Natural killer cell (primary cell): Measurements from ENCODE around the gene CLNK. TPM values are rescaled to one million over a fixed set of nuclear protein-coding genes. Genes with fewer than 3 reads are reported as not detected.

Source experiments
- ATAC-seq, 3 donors: fragments of 150-1000 bp in 2 of 3; fragments of 200-7000 bp in 1 of 3; cut with Tn5 transposase; 1 replicate in 1 of 3; 2 replicates in 2 of 3; pipeline ENCODE4 v1.10.0; 2021; ENCODE audit warnings: mild to moderate bottlenecking in 2 of 3, moderate library complexity in 2 of 3
- DNase-seq, 2 donors: peaks; one replicate each; pipeline versions ENCODE4 v3.0.0 to v3.0.0-alpha.2; 2013 to 2021; ENCODE audit warnings: mixed read lengths in 1 of 2
- H3K27ac ChIP-seq: one replicate; pipeline ENCODE4 v1.5.1; 2013; ENCODE audit warnings: mild to moderate bottlenecking, low read length
- H3K27me3 ChIP-seq: one replicate; pipeline ENCODE4 v1.6.1; 2013; ENCODE audit warnings: low read length; ENCODE audit not compliant: control insufficient read depth, insufficient read depth
- H3K36me3 ChIP-seq: one replicate; pipeline ENCODE4 v1.6.1; 2013; ENCODE audit warnings: low read length; ENCODE audit not compliant: control insufficient read depth, insufficient read depth
- H3K4me1 ChIP-seq: one replicate; pipeline ENCODE4 v1.6.1; 2013; ENCODE audit warnings: low read length; ENCODE audit not compliant: control insufficient read depth, insufficient read depth
- H3K4me3 ChIP-seq: one replicate; pipeline ENCODE4 v1.5.1; 2013; ENCODE audit warnings: low read length
- H3K9me3 ChIP-seq: one replicate; pipeline ENCODE4 v1.6.1; 2013; ENCODE audit warnings: low read length; ENCODE audit not compliant: control insufficient read depth, insufficient read depth
- H3K27ac Mint-ChIP-seq, 2 donors: one replicate each; pipeline ENCODE4 v1.8.0; 2022; ENCODE audit warnings: mild to moderate bottlenecking in 2 of 2, mixed read lengths in 2 of 2, moderate library complexity in 1 of 2
- H3K27me3 Mint-ChIP-seq, 2 donors: one replicate each; pipeline ENCODE4 v1.8.0; 2022; ENCODE audit warnings: low read depth in 2 of 2, mixed read lengths in 2 of 2
- H3K36me3 Mint-ChIP-seq: one replicate; pipeline ENCODE4 v1.8.0; 2022; ENCODE audit warnings: mixed read lengths
- H3K4me1 Mint-ChIP-seq, 2 donors: one replicate each; pipeline ENCODE4 v1.8.0; 2022; ENCODE audit warnings: mixed read lengths in 2 of 2
- H3K4me3 Mint-ChIP-seq: one replicate; pipeline ENCODE4 v1.8.0; 2022; ENCODE audit warnings: mild to moderate bottlenecking, moderate library complexity, mixed read lengths
- H3K9me3 Mint-ChIP-seq, 2 donors: one replicate each; pipeline ENCODE4 v1.8.0; 2022; ENCODE audit warnings: mixed read lengths in 2 of 2
- whole genome bisulfite sequencing: methylation state at CpG from one replicate; pipeline ENCODE4 v1.1.7; 2013; ENCODE audit warnings: missing lambda C conversion rate; ENCODE audit not compliant: insufficient coverage; 5-methylcytosine and 5-hydroxymethylcytosine counted together
- intact Hi-C: fragments of 100-400 bp; cut with micrococcal nuclease; formaldehyde crosslinking; loops from one replicate; pipeline ENCODE4 v1.14.2; 2022
- total RNA-seq, 4 donors: library from RNA; stranded (reverse); fragments of 120-200 nt in 1 of 4; gene quantifications; one replicate each; pipeline versions ENCODE4 v1.2.3 to v1.2.4, GENCODE V29; 2013 to 2022
- TF ChIP-seq, protein P1 (sequence below): fragments of 200-600 bp; IDR thresholded peaks from one replicate; pipeline ENCODE4 v1.8.0; 2022; ENCODE audit warnings: antibody characterized with exemption

The CLNK gene
- total RNA-seq, 3 donors from 2014 or later (not counting 1 experiment from before 2014, with no cell fraction given) = 1.00 to 1.1 (median 1.0) TPM

GRCh38 chr4:10478621-10479020 is 205.9 kb downstream of the CLNK start:
- Mint-ChIP-seq H3K4me3 (no peak overlapping the region), H3K27ac (no peak overlapping the region), H3K36me3 (no peaks in the 10 kb centered on the region), H3K4me1 (no peaks in the 10 kb centered on the region), H3K27me3 (peaks cover 2 to 27% of the 10 kb centered on the region in 2 donors), H3K9me3 (no peaks in the 10 kb centered on the region)
- H3K4me1 ChIP-seq = no peaks in the 10 kb centered on the region
- H3K9me3 ChIP-seq = no peaks in the 10 kb centered on the region
- no peak overlapping the region for H3K4me3 ChIP-seq
- no peaks in the 10 kb centered on the region for H3K36me3 ChIP-seq
- intact Hi-C loops = no loop called here
- no peak for DNase-seq
- H3K27me3 ChIP-seq = peaks cover 2% of the 10 kb centered on the region
- ATAC-seq = no peak
- TF ChIP-seq, protein P1, sequence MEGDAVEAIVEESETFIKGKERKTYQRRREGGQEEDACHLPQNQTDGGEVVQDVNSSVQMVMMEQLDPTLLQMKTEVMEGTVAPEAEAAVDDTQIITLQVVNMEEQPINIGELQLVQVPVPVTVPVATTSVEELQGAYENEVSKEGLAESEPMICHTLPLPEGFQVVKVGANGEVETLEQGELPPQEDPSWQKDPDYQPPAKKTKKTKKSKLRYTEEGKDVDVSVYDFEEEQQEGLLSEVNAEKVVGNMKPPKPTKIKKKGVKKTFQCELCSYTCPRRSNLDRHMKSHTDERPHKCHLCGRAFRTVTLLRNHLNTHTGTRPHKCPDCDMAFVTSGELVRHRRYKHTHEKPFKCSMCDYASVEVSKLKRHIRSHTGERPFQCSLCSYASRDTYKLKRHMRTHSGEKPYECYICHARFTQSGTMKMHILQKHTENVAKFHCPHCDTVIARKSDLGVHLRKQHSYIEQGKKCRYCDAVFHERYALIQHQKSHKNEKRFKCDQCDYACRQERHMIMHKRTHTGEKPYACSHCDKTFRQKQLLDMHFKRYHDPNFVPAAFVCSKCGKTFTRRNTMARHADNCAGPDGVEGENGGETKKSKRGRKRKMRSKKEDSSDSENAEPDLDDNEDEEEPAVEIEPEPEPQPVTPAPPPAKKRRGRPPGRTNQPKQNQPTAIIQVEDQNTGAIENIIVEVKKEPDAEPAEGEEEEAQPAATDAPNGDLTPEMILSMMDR = no peak
- no peak overlapping the region for H3K27ac ChIP-seq

- no peak overlapping the region for H3K4me3 ChIP-seq
- Mint-ChIP-seq H3K9me3 (no peaks in the 10 kb centered on the region), H3K4me1 (no peaks in the 10 kb centered on the region), H3K27me3 (peaks cover 8 to 23% of the 10 kb centered on the region in 2 donors), H3K4me3 (no peak overlapping the region), H3K36me3 (no peaks in the 10 kb centered on the region), H3K27ac (no peak overlapping the region)
- no peaks in the 10 kb centered on the region for H3K36me3 ChIP-seq
- intact Hi-C loops = no loop called here
- WGBS = 80% methylated on average over 5 of the region's 5 CpGs
- H3K27me3 ChIP-seq = no peaks in the 10 kb centered on the region
- H3K9me3 ChIP-seq = no peaks in the 10 kb centered on the region
- H3K27ac ChIP-seq = no peak overlapping the region
- ATAC-seq (no peak), DNase-seq (no peak)
- TF ChIP-seq, protein P1 = no peak
- H3K4me1 ChIP-seq = no peaks in the 10 kb centered on the region
Measured at GRCh38 chr4:10470505-10470904, 214.1 kb downstream of the CLNK start.

GRCh38 chr4:10466161-10466560 is 218.4 kb downstream of the CLNK start:
- intact Hi-C loops = no loop called here
- ATAC-seq (no peak), DNase-seq (no peak)
- H3K4me1 ChIP-seq = peaks cover 7% of the 10 kb centered on the region
- peaks cover 36 to 63% of the 10 kb centered on the region in 2 donors for H3K27me3 Mint-ChIP-seq
- no peak overlapping the region for H3K27ac ChIP-seq
- H3K9me3 Mint-ChIP-seq = no peaks in the 10 kb centered on the region
- TF ChIP-seq, protein P1 = no peak
- H3K27ac Mint-ChIP-seq = no peak overlapping the region
- peaks cover 0 to 6% of the 10 kb centered on the region in 2 donors for H3K4me1 Mint-ChIP-seq
- H3K27me3 ChIP-seq = peaks cover 19% of the 10 kb centered on the region
- H3K4me3 ChIP-seq = no peak overlapping the region
- no peaks in the 10 kb centered on the region for H3K9me3 ChIP-seq
- no peaks in the 10 kb centered on the region for H3K36me3 ChIP-seq
- no peak overlapping the region for H3K4me3 Mint-ChIP-seq
- WGBS = 99% methylated on average over 4 of the region's 5 CpGs
- no peaks in the 10 kb centered on the region for H3K36me3 Mint-ChIP-seq

DNA sequence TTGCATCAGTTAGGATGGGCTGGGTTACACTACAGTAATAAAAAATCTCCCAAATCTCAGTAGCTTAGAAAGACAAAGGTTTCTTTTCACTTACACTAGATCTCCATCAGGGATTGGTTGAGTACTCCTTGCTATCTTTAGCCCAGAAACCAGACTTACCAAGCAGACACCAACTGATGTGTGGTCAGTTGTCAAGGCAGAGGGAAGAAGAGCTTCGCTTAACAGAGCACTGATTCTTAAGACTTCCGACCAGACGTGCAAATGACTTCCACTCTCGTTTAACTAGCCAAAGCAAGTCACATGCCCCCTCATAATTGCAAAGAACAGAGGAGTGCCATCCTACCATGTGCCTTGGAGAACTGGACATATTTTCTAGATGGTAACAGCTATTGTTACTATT is 221.7 kb downstream of the CLNK start:
- peaks cover 2 to 6% of the 10 kb centered on the region in 2 donors for H3K4me1 Mint-ChIP-seq
- intact Hi-C loops = no loop called here
- no peaks in the 10 kb centered on the region for H3K9me3 ChIP-seq
- H3K9me3 Mint-ChIP-seq = no peaks in the 10 kb centered on the region
- no peak overlapping the region for H3K4me3 Mint-ChIP-seq
- WGBS = 89% methylated on average over 3 of the region's 4 CpGs
- DNase-seq (no peak), ATAC-seq (no peak)
- H3K27me3 Mint-ChIP-seq = peaks cover 41 to 56% of the 10 kb centered on the region in 2 donors
- H3K4me3 ChIP-seq = no peak overlapping the region
- H3K4me1 ChIP-seq = peaks cover 13% of the 10 kb centered on the region
- H3K27ac ChIP-seq = no peak overlapping the region
- peaks cover 19% of the 10 kb centered on the region for H3K27me3 ChIP-seq
- TF ChIP-seq, protein P1 = no peak
- H3K27ac Mint-ChIP-seq = no peak overlapping the region
- H3K36me3 ChIP-seq = no peaks in the 10 kb centered on the region
- H3K36me3 Mint-ChIP-seq = no peaks in the 10 kb centered on the region
